ENCODE data around the gene CDKL2.

CDKL2 gene

GRCh38 chr4:75662626-75663025 lies 32.3 kb upstream of the CDKL2 start:
- DNase-seq (ENCODE audit: low read depth in 1 of 2, low spot score in 1 of 2): no peak
- in situ Hi-C loops (cut with HindIII; ENCODE audit: low pct_unique_long_range_greater_than_20kb, low sequenced_read_pairs): no loop called here
- TF ChIP-seq JUND (IDR thresholded peaks at IDR 0.05; ENCODE audit: low read depth): no peak

DNA sequence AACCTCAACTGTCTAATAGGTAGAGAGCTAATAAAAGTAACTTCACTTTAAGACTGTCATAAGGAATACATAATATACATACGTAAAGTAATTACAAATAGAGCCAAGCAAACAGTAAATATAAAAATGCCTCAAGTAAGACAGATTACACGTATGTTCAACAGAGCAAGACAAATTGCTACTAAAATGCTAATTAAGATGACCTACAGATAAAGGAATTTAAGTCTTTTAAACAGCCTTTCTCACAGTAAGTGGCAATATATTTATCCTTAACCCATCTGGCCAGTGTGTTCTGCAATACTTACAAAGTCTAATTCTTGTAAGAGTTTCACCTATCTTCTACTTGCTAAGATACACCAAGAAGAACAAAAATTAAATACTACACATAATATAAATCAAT lies 30.2 kb upstream of the CDKL2 start:
- DNase-seq (ENCODE audit: low read depth in 1 of 2, low spot score in 1 of 2): no peak
- in situ Hi-C loops (cut with HindIII; ENCODE audit: low pct_unique_long_range_greater_than_20kb, low sequenced_read_pairs): no loop called here
- no peak for TF ChIP-seq JUND (IDR thresholded peaks at IDR 0.05; ENCODE audit: low read depth)

DNA sequence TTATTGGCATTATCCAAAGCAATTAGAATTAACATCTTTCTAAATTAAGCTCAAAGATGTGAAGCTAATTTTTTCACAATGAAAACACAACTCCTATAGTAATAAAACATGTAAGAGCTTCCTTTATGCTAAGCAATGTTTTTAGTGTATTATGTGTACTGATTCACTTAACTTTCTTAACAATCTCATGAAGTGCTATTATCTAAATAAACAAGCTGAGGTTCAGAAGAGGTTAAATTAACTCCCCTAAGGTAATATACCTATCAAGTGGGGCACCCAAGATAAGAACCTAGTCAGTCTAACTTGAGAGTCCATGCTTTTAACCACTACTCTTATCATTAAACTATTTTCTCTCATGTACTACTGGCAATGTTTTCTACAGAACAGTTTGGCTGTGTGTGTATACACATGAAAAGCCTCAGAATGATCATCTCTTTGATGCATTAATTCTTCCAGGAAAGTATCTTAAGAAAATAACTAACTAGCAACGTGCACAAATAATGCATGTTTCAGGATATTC lies 29.2 kb upstream of the CDKL2 start:
- in situ Hi-C loops (cut with HindIII; ENCODE audit: low pct_unique_long_range_greater_than_20kb, low sequenced_read_pairs): no loop called here
- no peak for DNase-seq (ENCODE audit: low read depth in 1 of 2, low spot score in 1 of 2)
- TF ChIP-seq JUND (IDR thresholded peaks at IDR 0.05; ENCODE audit: low read depth): no peak

- in situ Hi-C loops (cut with HindIII; ENCODE audit: low pct_unique_long_range_greater_than_20kb, low sequenced_read_pairs): no loop called here
These were observed 28.5 kb upstream of the CDKL2 start for GRCh38 chr4:75658876-75659275.

DNA sequence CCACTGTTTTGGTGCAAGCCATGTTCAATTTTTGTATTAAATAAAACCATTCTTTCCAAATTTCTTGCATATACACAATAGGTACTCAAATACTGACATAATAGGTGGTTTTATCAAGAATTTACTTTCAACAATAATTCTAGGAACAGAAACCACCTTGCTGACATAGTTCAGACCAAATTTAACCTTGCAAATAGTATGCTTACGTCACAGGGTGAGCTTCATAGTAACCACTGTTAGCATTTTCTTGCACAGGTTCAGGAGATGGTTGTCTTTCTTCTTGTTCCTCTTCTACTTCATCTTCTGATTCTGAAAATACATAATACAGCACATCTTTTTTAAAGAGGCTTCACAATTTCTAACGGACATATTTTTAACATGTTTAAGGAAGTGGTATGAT lies 25.2 kb upstream of the CDKL2 start:
- no peak for DNase-seq (ENCODE audit: low read depth in 1 of 2, low spot score in 1 of 2)
- no peak for TF ChIP-seq JUND (IDR thresholded peaks at IDR 0.05; ENCODE audit: low read depth)
- in situ Hi-C loops (cut with HindIII; ENCODE audit: low pct_unique_long_range_greater_than_20kb, low sequenced_read_pairs): no loop called here

More at GRCh38 chr4:75658876-75659275, 28.5 kb upstream of the CDKL2 start:
- TF ChIP-seq JUND (IDR thresholded peaks at IDR 0.05; ENCODE audit: low read depth): no peak
- no peak for DNase-seq (ENCODE audit: low read depth in 1 of 2, low spot score in 1 of 2)

- no peak for TF ChIP-seq JUND (IDR thresholded peaks at IDR 0.05; ENCODE audit: low read depth)
- in situ Hi-C loops (cut with HindIII; ENCODE audit: low pct_unique_long_range_greater_than_20kb, low sequenced_read_pairs): no loop called here
- no peak for DNase-seq (ENCODE audit: low read depth in 1 of 2, low spot score in 1 of 2)
These were observed 24.6 kb upstream of the CDKL2 start for GRCh38 chr4:75654905-75655304.

GRCh38 chr4:75653845-75654503 lies 23.6 kb upstream of the CDKL2 start:
- in situ Hi-C loops (cut with HindIII; ENCODE audit: low pct_unique_long_range_greater_than_20kb, low sequenced_read_pairs): no loop called here
- peak in 1 of 2 experiments; percentile 48 for DNase-seq (ENCODE audit: low read depth in 1 of 2, low spot score in 1 of 2)
- no peak for TF ChIP-seq JUND (IDR thresholded peaks at IDR 0.05; ENCODE audit: low read depth)

- in situ Hi-C loops (cut with HindIII; ENCODE audit: low pct_unique_long_range_greater_than_20kb, low sequenced_read_pairs): no loop called here
- no peak for TF ChIP-seq JUND (IDR thresholded peaks at IDR 0.05; ENCODE audit: low read depth)
These were observed 13.8 kb upstream of the CDKL2 start for GRCh38 chr4:75644095-75644494.

DNA sequence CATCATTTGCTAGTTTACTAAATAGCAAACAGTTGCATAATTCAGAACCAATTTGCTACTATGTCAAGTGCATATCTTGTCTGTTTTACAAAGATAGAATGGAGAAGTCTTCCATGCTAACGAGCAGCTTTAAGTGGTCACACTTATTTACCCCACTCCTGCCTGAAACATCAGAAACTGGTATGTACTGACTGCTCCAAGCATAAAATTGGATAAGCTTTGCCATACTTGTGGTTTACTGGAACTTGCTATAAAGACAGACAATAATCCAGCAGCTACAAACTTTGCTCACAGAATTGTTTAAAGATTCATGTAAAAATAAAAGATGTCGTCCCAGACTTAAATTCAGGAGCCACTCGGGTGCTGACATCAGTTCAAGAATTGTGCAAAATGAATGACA lies 13.3 kb upstream of the CDKL2 start:
- no peak for TF ChIP-seq JUND (IDR thresholded peaks at IDR 0.05; ENCODE audit: low read depth)
- in situ Hi-C loops (cut with HindIII; ENCODE audit: low pct_unique_long_range_greater_than_20kb, low sequenced_read_pairs): no loop called here
- no peak for DNase-seq (ENCODE audit: low read depth in 1 of 2, low spot score in 1 of 2)

More at GRCh38 chr4:75644095-75644494, 13.8 kb upstream of the CDKL2 start:
- DNase-seq (ENCODE audit: low read depth in 1 of 2, low spot score in 1 of 2): peak in 1 of 2 experiments; percentile 56

- TF ChIP-seq JUND (IDR thresholded peaks at IDR 0.05; ENCODE audit: low read depth): no peak
- in situ Hi-C loops (cut with HindIII; ENCODE audit: low pct_unique_long_range_greater_than_20kb, low sequenced_read_pairs): no loop called here
- DNase-seq (ENCODE audit: low read depth in 1 of 2, low spot score in 1 of 2): no peak
These were observed 8.9 kb upstream of the CDKL2 start for GRCh38 chr4:75639124-75639695.

- no peak for TF ChIP-seq JUND (IDR thresholded peaks at IDR 0.05; ENCODE audit: low read depth)
- no peak for DNase-seq (ENCODE audit: low read depth in 1 of 2, low spot score in 1 of 2)
- in situ Hi-C loops (cut with HindIII; ENCODE audit: low pct_unique_long_range_greater_than_20kb, low sequenced_read_pairs): no loop called here
These were observed 7.5 kb upstream of the CDKL2 start for GRCh38 chr4:75637827-75638226.

DNA sequence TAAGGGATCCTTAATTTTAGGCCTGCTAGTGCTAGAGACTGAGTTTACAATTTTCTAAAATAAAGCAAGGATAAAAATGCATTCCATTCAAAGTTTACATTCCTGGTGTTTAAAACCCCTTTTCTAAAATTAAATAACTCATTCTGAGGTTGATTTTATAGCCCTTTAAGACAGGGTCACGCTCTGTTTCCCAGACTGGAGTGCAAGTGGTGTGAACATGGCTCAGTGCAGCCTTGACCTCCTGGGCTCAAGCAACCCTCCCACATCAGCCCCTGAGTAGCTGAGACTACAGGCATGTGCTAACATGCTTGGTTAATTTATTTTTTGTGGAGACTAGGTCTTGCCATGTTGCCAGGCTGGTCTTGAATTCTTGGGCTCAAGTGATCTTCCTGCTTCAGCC lies 6.8 kb upstream of the CDKL2 start:
- in situ Hi-C loops (cut with HindIII; ENCODE audit: low pct_unique_long_range_greater_than_20kb, low sequenced_read_pairs): no loop called here
- no peak for DNase-seq (ENCODE audit: low read depth in 1 of 2, low spot score in 1 of 2)
- no peak for TF ChIP-seq JUND (IDR thresholded peaks at IDR 0.05; ENCODE audit: low read depth)

DNA sequence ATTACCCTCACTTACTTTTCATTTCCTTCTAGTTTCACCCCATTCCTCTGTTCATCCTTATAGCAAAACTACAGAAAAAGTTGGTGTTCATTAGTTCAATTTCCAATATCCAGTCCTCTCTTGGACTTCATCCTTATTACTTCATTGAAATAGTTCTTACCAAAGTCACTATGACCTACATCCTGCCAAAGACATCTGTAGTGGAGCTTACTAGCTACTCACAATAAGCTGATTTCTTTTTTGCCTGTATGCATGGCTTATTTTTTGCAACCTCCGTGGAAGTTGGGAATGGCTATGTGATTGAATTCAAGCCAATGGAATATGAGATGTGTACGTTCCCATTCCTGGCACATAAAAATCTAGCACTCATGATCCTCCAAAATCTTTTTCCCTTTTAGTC lies 4.6 kb upstream of the CDKL2 start:
- TF ChIP-seq JUND (IDR thresholded peaks at IDR 0.05; ENCODE audit: low read depth): no peak
- no peak for DNase-seq (ENCODE audit: low read depth in 1 of 2, low spot score in 1 of 2)
- in situ Hi-C loops (cut with HindIII; ENCODE audit: low pct_unique_long_range_greater_than_20kb, low sequenced_read_pairs): no loop called here

Measured in T47D (cell line).